ENCODE measurements around the gene ARHGAP4. TPM values are rescaled to one million over a fixed set of nuclear protein-coding genes. Genes with fewer than 3 reads are reported as not detected.
A peak's percentile ranks its signal among the peaks of the same experiment; 100 is the strongest.

The ARHGAP4 gene
- total and polyA plus RNA-seq, 8 donors = 21.9 to 96.2 (median 26.3) TPM

- Histone ChIP-seq H3K36me3 (peaks cover 0 to 10% of the 10 kb centered on the region in 2 donors), H3K27me3 (peaks cover 0 to 4% of the 10 kb centered on the region in 2 donors), H3K27ac (no peak overlapping the region), H3K9me3 (no peaks in the 10 kb centered on the region), H3K4me1 (peaks cover 3 to 24% of the 10 kb centered on the region in 2 donors), H3K4me3 (no peak overlapping the region)
- DNase-seq (no peak), ATAC-seq (no peak)
- no peak for TF ChIP-seq CTCF (IDR thresholded peaks at IDR 0.05)
- intact Hi-C loops (cut with DNase I) = no loop called here
Observed at GRCh38 chrX:153939573-153939972, 13.5 kb upstream of the ARHGAP4 start.

- H3K27me3 ChIP-seq = peaks cover 0 to 4% of the 10 kb centered on the region in 2 donors
- peaks cover 11 to 29% of the 10 kb centered on the region in 2 donors for H3K4me1 ChIP-seq
- peaks cover 0 to 10% of the 10 kb centered on the region in 2 donors for H3K36me3 ChIP-seq
- H3K4me3 ChIP-seq = no peak overlapping the region
- no peak for ATAC-seq
- no peak overlapping the region for H3K27ac ChIP-seq
- no peak for DNase-seq
- no peaks in the 10 kb centered on the region for H3K9me3 ChIP-seq
- no peak for TF ChIP-seq CTCF (IDR thresholded peaks at IDR 0.05)
- intact Hi-C loops (cut with DNase I) = no loop called here
Observed at GRCh38 chrX:153938226-153938786, 12.2 kb upstream of the ARHGAP4 start.

- no peak for TF ChIP-seq CTCF (IDR thresholded peaks at IDR 0.05)
- intact Hi-C loops (cut with DNase I) = no loop called here
Observed at GRCh38 chrX:153937056-153937455, 11.0 kb upstream of the ARHGAP4 start.

GRCh38 chrX:153935326-153935851 lies 9.3 kb upstream of the ARHGAP4 start:
- peaks cover 11 to 23% of the 10 kb centered on the region in 2 donors for H3K4me1 ChIP-seq
- intact Hi-C loops (cut with DNase I) = no loop called here
- peaks cover 0 to 35% of the 10 kb centered on the region in 2 donors for H3K36me3 ChIP-seq
- DNase-seq (no peak), ATAC-seq (peak; percentile 4)
- no peak for TF ChIP-seq CTCF (IDR thresholded peaks at IDR 0.05)
- H3K4me3 ChIP-seq = peak overlapping the region; percentile 32 to 65
- no peaks in the 10 kb centered on the region for H3K27me3 ChIP-seq
- no peaks in the 10 kb centered on the region for H3K9me3 ChIP-seq
- peak overlapping the region in 1 of 2 donors; percentile 18 for H3K27ac ChIP-seq

More at GRCh38 chrX:153937056-153937455, 11.0 kb upstream of the ARHGAP4 start:
- Histone ChIP-seq H3K9me3 (no peaks in the 10 kb centered on the region), H3K27me3 (peaks cover 0 to 4% of the 10 kb centered on the region in 2 donors), H3K36me3 (peaks cover 0 to 18% of the 10 kb centered on the region in 2 donors), H3K4me1 (peaks cover 11 to 24% of the 10 kb centered on the region in 2 donors), H3K27ac (no peak overlapping the region), H3K4me3 (no peak overlapping the region)
- DNase-seq = no peak
- no peak for ATAC-seq

GRCh38 chrX:153934762-153935325 lies 8.8 kb upstream of the ARHGAP4 start, which contains the start of gene NAA10:
NAA10 (minus strand) TSS chrX:153935037; CDS start chrX:153934904, 133 bp downstream.
- Histone ChIP-seq H3K27me3 (no peaks in the 10 kb centered on the region), H3K4me3 (peak within 1 kb of the TSS; percentile 53 to 65), H3K36me3 (peaks cover 0 to 36% of the 10 kb centered on the region in 2 donors), H3K9me3 (no peaks in the 10 kb centered on the region), H3K4me1 (peaks cover 11 to 23% of the 10 kb centered on the region in 2 donors), H3K27ac (peak within 1 kb of the TSS in 1 of 2 donors; percentile 67)
- no peak for TF ChIP-seq CTCF (IDR thresholded peaks at IDR 0.05)
- DNase-seq (peak; percentile 61 to 89 (median 72)), ATAC-seq (peak; percentile 97)
- intact Hi-C loops (cut with DNase I) = no loop called here

Measured in left lung (tissue), 10 donors.